Natural killer cell (primary cell): ENCODE data around the gene DPYD. TPM values are rescaled to one million over a fixed set of nuclear protein-coding genes. Genes with fewer than 3 reads are reported as not detected.

Source experiments
- ATAC-seq, 3 donors: fragments of 150-1000 bp in 2 of 3; fragments of 200-7000 bp in 1 of 3; cut with Tn5 transposase; 1 replicate in 1 of 3; 2 replicates in 2 of 3; pipeline ENCODE4 v1.10.0; 2021; ENCODE audit warnings: mild to moderate bottlenecking in 2 of 3, moderate library complexity in 2 of 3
- DNase-seq, 2 donors: peaks; one replicate each; pipeline versions ENCODE4 v3.0.0 to v3.0.0-alpha.2; 2013 to 2021; ENCODE audit warnings: mixed read lengths in 1 of 2
- H3K27ac ChIP-seq: one replicate; pipeline ENCODE4 v1.5.1; 2013; ENCODE audit warnings: mild to moderate bottlenecking, low read length
- H3K27me3 ChIP-seq: one replicate; pipeline ENCODE4 v1.6.1; 2013; ENCODE audit warnings: low read length; ENCODE audit not compliant: control insufficient read depth, insufficient read depth
- H3K36me3 ChIP-seq: one replicate; pipeline ENCODE4 v1.6.1; 2013; ENCODE audit warnings: low read length; ENCODE audit not compliant: control insufficient read depth, insufficient read depth
- H3K4me1 ChIP-seq: one replicate; pipeline ENCODE4 v1.6.1; 2013; ENCODE audit warnings: low read length; ENCODE audit not compliant: control insufficient read depth, insufficient read depth
- H3K4me3 ChIP-seq: one replicate; pipeline ENCODE4 v1.5.1; 2013; ENCODE audit warnings: low read length
- H3K9me3 ChIP-seq: one replicate; pipeline ENCODE4 v1.6.1; 2013; ENCODE audit warnings: low read length; ENCODE audit not compliant: control insufficient read depth, insufficient read depth
- H3K27ac Mint-ChIP-seq, 2 donors: one replicate each; pipeline ENCODE4 v1.8.0; 2022; ENCODE audit warnings: mild to moderate bottlenecking in 2 of 2, mixed read lengths in 2 of 2, moderate library complexity in 1 of 2
- H3K27me3 Mint-ChIP-seq, 2 donors: one replicate each; pipeline ENCODE4 v1.8.0; 2022; ENCODE audit warnings: low read depth in 2 of 2, mixed read lengths in 2 of 2
- H3K36me3 Mint-ChIP-seq: one replicate; pipeline ENCODE4 v1.8.0; 2022; ENCODE audit warnings: mixed read lengths
- H3K4me1 Mint-ChIP-seq, 2 donors: one replicate each; pipeline ENCODE4 v1.8.0; 2022; ENCODE audit warnings: mixed read lengths in 2 of 2
- H3K4me3 Mint-ChIP-seq: one replicate; pipeline ENCODE4 v1.8.0; 2022; ENCODE audit warnings: mild to moderate bottlenecking, moderate library complexity, mixed read lengths
- H3K9me3 Mint-ChIP-seq, 2 donors: one replicate each; pipeline ENCODE4 v1.8.0; 2022; ENCODE audit warnings: mixed read lengths in 2 of 2
- WGBS: methylation state at CpG from one replicate; pipeline ENCODE4 v1.1.7; 2013; ENCODE audit warnings: missing lambda C conversion rate; ENCODE audit not compliant: insufficient coverage; 5-methylcytosine and 5-hydroxymethylcytosine counted together
- intact Hi-C: fragments of 100-400 bp; cut with micrococcal nuclease; formaldehyde crosslinking; loops from one replicate; pipeline ENCODE4 v1.14.2; 2022
- total RNA-seq, 4 donors: library from RNA; stranded (reverse); fragments of 120-200 nt in 1 of 4; gene quantifications; one replicate each; pipeline versions ENCODE4 v1.2.3 to v1.2.4, GENCODE V29; 2013 to 2022
- TF ChIP-seq, protein P1 (sequence below): fragments of 200-600 bp; IDR thresholded peaks from one replicate; pipeline ENCODE4 v1.8.0; 2022; ENCODE audit warnings: antibody characterized with exemption

DPYD gene
- total RNA-seq, 3 donors from 2014 or later (not counting 1 experiment from before 2014, with no cell fraction given), result 56.6 to 66.7 (median 56.9) TPM

DNA sequence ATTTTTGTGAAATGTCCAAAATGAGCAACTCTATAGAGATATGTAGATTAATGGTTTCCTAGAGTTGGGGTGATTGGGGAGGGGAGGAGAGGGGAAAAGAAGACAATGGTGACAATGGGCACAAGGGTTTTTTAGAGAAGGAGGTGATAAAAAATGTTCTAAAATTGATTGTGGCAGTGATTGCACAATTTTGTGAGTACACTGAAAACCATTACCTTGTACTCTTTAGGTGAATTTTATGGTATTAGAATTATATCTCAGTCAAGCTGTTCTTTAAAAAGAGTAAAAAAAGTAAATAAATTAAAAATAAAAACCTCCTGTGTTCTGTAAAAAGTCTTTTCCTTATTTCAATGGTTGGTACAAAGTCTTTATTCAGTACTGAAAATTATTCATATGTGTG, 869.0 kb downstream of the DPYD start:
- Histone ChIP-seq H3K36me3 (no peaks in the 10 kb centered on the region), H3K27ac (no peak overlapping the region), H3K4me3 (no peak overlapping the region), H3K27me3 (no peaks in the 10 kb centered on the region), H3K9me3 (peaks cover 5% of the 10 kb centered on the region), H3K4me1 (no peaks in the 10 kb centered on the region)
- no peak for DNase-seq
- H3K36me3 Mint-ChIP-seq, result no peaks in the 10 kb centered on the region
- H3K27me3 Mint-ChIP-seq, result peaks cover 0 to 3% of the 10 kb centered on the region in 2 donors
- no peak for ATAC-seq
- H3K9me3 Mint-ChIP-seq, result peaks cover 2 to 8% of the 10 kb centered on the region in 2 donors
- no peak overlapping the region for H3K27ac Mint-ChIP-seq
- no peak overlapping the region for H3K4me3 Mint-ChIP-seq
- TF ChIP-seq, protein P1, sequence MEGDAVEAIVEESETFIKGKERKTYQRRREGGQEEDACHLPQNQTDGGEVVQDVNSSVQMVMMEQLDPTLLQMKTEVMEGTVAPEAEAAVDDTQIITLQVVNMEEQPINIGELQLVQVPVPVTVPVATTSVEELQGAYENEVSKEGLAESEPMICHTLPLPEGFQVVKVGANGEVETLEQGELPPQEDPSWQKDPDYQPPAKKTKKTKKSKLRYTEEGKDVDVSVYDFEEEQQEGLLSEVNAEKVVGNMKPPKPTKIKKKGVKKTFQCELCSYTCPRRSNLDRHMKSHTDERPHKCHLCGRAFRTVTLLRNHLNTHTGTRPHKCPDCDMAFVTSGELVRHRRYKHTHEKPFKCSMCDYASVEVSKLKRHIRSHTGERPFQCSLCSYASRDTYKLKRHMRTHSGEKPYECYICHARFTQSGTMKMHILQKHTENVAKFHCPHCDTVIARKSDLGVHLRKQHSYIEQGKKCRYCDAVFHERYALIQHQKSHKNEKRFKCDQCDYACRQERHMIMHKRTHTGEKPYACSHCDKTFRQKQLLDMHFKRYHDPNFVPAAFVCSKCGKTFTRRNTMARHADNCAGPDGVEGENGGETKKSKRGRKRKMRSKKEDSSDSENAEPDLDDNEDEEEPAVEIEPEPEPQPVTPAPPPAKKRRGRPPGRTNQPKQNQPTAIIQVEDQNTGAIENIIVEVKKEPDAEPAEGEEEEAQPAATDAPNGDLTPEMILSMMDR, result no peak
- H3K4me1 Mint-ChIP-seq, result no peaks in the 10 kb centered on the region
- intact Hi-C loops, result no loop called here

DNA sequence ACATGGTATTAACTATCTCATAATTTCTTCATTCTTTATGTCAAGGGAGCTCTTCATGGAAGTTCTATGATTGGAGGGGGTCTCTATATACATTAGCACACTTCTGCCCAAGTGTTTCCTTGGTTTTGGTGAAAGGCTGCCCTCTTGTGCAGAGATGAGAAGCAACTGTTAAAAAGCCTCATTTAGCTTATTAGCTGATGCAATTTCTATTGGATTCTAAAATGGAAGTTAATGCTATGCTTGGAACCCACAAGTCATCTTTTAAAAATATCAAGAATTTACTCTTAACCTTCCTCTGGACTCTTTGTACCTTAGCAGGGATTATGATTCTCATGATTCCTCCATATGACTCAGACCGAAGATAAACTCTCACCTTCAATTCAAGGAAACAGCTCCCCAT, 870.3 kb downstream of the DPYD start:
- Histone ChIP-seq H3K4me3 (no peak overlapping the region), H3K36me3 (no peaks in the 10 kb centered on the region), H3K27ac (no peak overlapping the region), H3K27me3 (no peaks in the 10 kb centered on the region), H3K4me1 (no peaks in the 10 kb centered on the region), H3K9me3 (no peaks in the 10 kb centered on the region)
- ATAC-seq, result no peak
- TF ChIP-seq, protein P1, result no peak
- no peak overlapping the region for H3K27ac Mint-ChIP-seq
- H3K9me3 Mint-ChIP-seq, result peaks cover 2 to 4% of the 10 kb centered on the region in 2 donors
- no peaks in the 10 kb centered on the region for H3K4me1 Mint-ChIP-seq
- H3K36me3 Mint-ChIP-seq, result no peaks in the 10 kb centered on the region
- no peak for DNase-seq
- peaks cover 0 to 3% of the 10 kb centered on the region in 2 donors for H3K27me3 Mint-ChIP-seq
- H3K4me3 Mint-ChIP-seq, result no peak overlapping the region
- intact Hi-C loops, result no loop called here
- WGBS, result 100% methylated on average over 1 of the region's 1 CpG

DNA sequence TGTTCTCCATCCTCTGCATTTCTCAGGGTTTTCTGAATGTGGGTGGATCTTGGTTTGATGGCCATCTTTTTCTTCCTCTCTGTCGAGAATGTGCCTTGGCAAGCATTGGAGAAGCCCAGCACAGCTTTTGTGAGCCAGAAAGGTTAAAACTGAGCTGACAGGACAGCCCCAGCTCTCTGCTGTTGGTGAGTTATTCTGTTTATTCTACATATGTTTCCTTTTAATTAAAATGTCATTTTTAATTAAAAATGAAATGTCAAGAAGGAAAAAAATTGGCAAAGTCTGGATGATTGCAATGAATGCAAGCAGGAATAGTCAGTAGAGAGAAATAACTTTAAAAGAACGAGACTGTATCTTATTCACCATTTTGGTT, 873.4 kb downstream of the DPYD start:
- TF ChIP-seq, protein P1, result no peak
- no peak overlapping the region for H3K27ac Mint-ChIP-seq
- ATAC-seq (no peak), DNase-seq (no peak)
- no peaks in the 10 kb centered on the region for H3K4me1 ChIP-seq
- H3K27me3 Mint-ChIP-seq, result peaks cover 0 to 3% of the 10 kb centered on the region in 2 donors
- H3K4me1 Mint-ChIP-seq, result no peaks in the 10 kb centered on the region
- no peaks in the 10 kb centered on the region for H3K27me3 ChIP-seq
- intact Hi-C loops, result no loop called here
- no peak overlapping the region for H3K27ac ChIP-seq
- 80% methylated on average over 2 of the region's 2 CpGs for WGBS
- no peaks in the 10 kb centered on the region for H3K36me3 ChIP-seq
- peaks cover 4% of the 10 kb centered on the region for H3K9me3 ChIP-seq
- H3K4me3 ChIP-seq, result no peak overlapping the region
- peaks cover 4 to 7% of the 10 kb centered on the region in 2 donors for H3K9me3 Mint-ChIP-seq
- no peak overlapping the region for H3K4me3 Mint-ChIP-seq
- no peaks in the 10 kb centered on the region for H3K36me3 Mint-ChIP-seq

DNA sequence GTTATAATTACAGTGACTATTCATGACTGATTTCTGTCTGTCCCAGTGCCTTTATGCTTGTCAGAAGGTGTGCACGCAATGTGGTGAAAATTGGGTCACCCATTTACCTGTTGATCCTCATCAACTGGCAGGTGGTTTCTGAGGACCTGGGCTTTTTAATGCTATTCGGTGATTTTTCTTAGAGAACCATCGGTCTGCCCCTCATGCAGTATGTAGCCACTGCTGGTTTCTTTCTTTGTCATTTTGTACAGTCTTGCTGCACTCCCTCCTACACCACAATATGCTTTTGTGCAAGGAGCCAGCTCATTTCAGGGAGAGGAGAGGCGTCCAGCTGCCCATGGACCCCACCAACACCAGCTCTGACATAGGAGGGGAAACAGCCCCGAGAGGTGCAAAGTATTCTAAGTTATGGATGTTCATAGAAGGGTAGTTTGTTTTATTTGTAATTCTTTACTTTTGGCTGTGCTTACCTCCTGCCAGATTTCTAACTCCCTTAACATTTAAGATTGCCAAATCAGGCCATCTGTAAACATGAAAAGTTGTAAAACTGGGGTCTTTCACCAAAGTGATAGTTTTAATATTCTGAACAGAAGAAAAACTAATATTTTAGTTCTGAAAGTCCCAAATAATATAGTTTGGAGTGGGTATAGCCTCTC, 873.9 kb downstream of the DPYD start:
- Mint-ChIP-seq H3K4me1 (no peaks in the 10 kb centered on the region), H3K36me3 (no peaks in the 10 kb centered on the region), H3K27ac (no peak overlapping the region), H3K9me3 (peaks cover 4 to 7% of the 10 kb centered on the region in 2 donors), H3K4me3 (no peak overlapping the region), H3K27me3 (peaks cover 0 to 3% of the 10 kb centered on the region in 2 donors)
- DNase-seq (no peak), ATAC-seq (no peak)
- intact Hi-C loops, result no loop called here
- no peak overlapping the region for H3K4me3 ChIP-seq
- H3K27ac ChIP-seq, result no peak overlapping the region
- no peaks in the 10 kb centered on the region for H3K4me1 ChIP-seq
- peaks cover 4% of the 10 kb centered on the region for H3K9me3 ChIP-seq
- TF ChIP-seq, protein P1, result no peak
- no peaks in the 10 kb centered on the region for H3K27me3 ChIP-seq
- WGBS, result 91% methylated on average over 3 of the region's 5 CpGs
- H3K36me3 ChIP-seq, result no peaks in the 10 kb centered on the region
